ENCODE results near the gene MAPK6. TPM values are rescaled to one million over a fixed set of nuclear protein-coding genes. Genes with fewer than 3 reads are reported as not detected.
"Not testable (repeated sequence)": the region's sequence is repeated elsewhere in the genome, so short reads cannot be mapped to it uniquely, and the experiment has no call there.

Gene MAPK6
- polyA plus RNA-seq, 1 donor from 2014 or later: 140 TPM

GRCh38 chr15:52094811-52095584 lies 76.0 kb downstream of the MAPK6 start:
- TF ChIP-seq POLR2AphosphoS5 (IDR thresholded peaks at IDR 0.05) (no peak), RAD21 (conservative IDR thresholded peaks at IDR 0.05) (no peak), SMC3 (conservative IDR thresholded peaks at IDR 0.05; ENCODE audit: poor library complexity) (no peak), EZH2 (IDR thresholded peaks at IDR 0.05; ENCODE audit: borderline replicate concordance, insufficient read depth, low read length, poor library complexity, severe bottlenecking) (no peak), EP300 (conservative IDR thresholded peaks at IDR 0.05; ENCODE audit: poor library complexity, severe bottlenecking) (no peak)
- TF ChIP-seq, protein P1, sequence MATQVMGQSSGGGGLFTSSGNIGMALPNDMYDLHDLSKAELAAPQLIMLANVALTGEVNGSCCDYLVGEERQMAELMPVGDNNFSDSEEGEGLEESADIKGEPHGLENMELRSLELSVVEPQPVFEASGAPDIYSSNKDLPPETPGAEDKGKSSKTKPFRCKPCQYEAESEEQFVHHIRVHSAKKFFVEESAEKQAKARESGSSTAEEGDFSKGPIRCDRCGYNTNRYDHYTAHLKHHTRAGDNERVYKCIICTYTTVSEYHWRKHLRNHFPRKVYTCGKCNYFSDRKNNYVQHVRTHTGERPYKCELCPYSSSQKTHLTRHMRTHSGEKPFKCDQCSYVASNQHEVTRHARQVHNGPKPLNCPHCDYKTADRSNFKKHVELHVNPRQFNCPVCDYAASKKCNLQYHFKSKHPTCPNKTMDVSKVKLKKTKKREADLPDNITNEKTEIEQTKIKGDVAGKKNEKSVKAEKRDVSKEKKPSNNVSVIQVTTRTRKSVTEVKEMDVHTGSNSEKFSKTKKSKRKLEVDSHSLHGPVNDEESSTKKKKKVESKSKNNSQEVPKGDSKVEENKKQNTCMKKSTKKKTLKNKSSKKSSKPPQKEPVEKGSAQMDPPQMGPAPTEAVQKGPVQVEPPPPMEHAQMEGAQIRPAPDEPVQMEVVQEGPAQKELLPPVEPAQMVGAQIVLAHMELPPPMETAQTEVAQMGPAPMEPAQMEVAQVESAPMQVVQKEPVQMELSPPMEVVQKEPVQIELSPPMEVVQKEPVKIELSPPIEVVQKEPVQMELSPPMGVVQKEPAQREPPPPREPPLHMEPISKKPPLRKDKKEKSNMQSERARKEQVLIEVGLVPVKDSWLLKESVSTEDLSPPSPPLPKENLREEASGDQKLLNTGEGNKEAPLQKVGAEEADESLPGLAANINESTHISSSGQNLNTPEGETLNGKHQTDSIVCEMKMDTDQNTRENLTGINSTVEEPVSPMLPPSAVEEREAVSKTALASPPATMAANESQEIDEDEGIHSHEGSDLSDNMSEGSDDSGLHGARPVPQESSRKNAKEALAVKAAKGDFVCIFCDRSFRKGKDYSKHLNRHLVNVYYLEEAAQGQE (IDR thresholded peaks at IDR 0.05; ENCODE audit: borderline replicate concordance): no peak
- no peaks in the 10 kb centered on the region for H3K79me2 ChIP-seq (replicated peaks; ENCODE audit: insufficient read depth, low read length)
- H3K9me3 ChIP-seq (ENCODE audit: low read length): peaks cover 3% of the 10 kb centered on the region
- H3K27me3 ChIP-seq (ENCODE audit: insufficient read depth, low read depth, low read length): no peaks in the 10 kb centered on the region
- no peaks in the 10 kb centered on the region for H3F3A ChIP-seq (ENCODE audit: insufficient read depth, low read length, poor library complexity, severe bottlenecking)
- no peaks in the 10 kb centered on the region for H3K36me3 ChIP-seq (ENCODE audit: insufficient read depth, low read length)
- H3K9ac ChIP-seq (ENCODE audit: low read length): no peak overlapping the region
- H3K27ac ChIP-seq (ENCODE audit: low read length): no peak overlapping the region
- H4K20me1 ChIP-seq (ENCODE audit: insufficient read depth): no peaks in the 10 kb centered on the region
- H3K9me2 ChIP-seq (ENCODE audit: insufficient read depth, low read length): no peaks in the 10 kb centered on the region
- H3K4me3 ChIP-seq (ENCODE audit: low read length): no peak overlapping the region
- H3K4me2 ChIP-seq (ENCODE audit: low read length): no peak overlapping the region
- H2AFZ ChIP-seq (ENCODE audit: low read depth, low read length): no peak overlapping the region

GRCh38 chr15:52095597-52096262 lies 76.7 kb downstream of the MAPK6 start:
- Histone ChIP-seq H2AFZ (ENCODE audit: low read depth, low read length) (no peak overlapping the region), H3K4me3 (ENCODE audit: low read length) (no peak overlapping the region), H3K79me2 (replicated peaks; ENCODE audit: insufficient read depth, low read length) (no peaks in the 10 kb centered on the region), H3K27me3 (ENCODE audit: insufficient read depth, low read depth, low read length) (no peaks in the 10 kb centered on the region), H3K27ac (ENCODE audit: low read length) (no peak overlapping the region), H3K9me3 (ENCODE audit: low read length) (no peaks in the 10 kb centered on the region), H3K9ac (ENCODE audit: low read length) (no peak overlapping the region), H3K4me2 (ENCODE audit: low read length) (no peak overlapping the region), H3F3A (ENCODE audit: insufficient read depth, low read length, poor library complexity, severe bottlenecking) (no peaks in the 10 kb centered on the region), H4K20me1 (ENCODE audit: insufficient read depth) (no peaks in the 10 kb centered on the region), H3K36me3 (ENCODE audit: insufficient read depth, low read length) (no peaks in the 10 kb centered on the region), H3K9me2 (ENCODE audit: insufficient read depth, low read length) (no peaks in the 10 kb centered on the region)
- TF ChIP-seq, protein P1 (IDR thresholded peaks at IDR 0.05; ENCODE audit: borderline replicate concordance): no peak
- TF ChIP-seq, protein P2, sequence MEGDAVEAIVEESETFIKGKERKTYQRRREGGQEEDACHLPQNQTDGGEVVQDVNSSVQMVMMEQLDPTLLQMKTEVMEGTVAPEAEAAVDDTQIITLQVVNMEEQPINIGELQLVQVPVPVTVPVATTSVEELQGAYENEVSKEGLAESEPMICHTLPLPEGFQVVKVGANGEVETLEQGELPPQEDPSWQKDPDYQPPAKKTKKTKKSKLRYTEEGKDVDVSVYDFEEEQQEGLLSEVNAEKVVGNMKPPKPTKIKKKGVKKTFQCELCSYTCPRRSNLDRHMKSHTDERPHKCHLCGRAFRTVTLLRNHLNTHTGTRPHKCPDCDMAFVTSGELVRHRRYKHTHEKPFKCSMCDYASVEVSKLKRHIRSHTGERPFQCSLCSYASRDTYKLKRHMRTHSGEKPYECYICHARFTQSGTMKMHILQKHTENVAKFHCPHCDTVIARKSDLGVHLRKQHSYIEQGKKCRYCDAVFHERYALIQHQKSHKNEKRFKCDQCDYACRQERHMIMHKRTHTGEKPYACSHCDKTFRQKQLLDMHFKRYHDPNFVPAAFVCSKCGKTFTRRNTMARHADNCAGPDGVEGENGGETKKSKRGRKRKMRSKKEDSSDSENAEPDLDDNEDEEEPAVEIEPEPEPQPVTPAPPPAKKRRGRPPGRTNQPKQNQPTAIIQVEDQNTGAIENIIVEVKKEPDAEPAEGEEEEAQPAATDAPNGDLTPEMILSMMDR (IDR thresholded peaks at IDR 0.05; ENCODE audit: poor library complexity, severe bottlenecking): no peak
- TF ChIP-seq POLR2AphosphoS5 (IDR thresholded peaks at IDR 0.05) (no peak), EP300 (conservative IDR thresholded peaks at IDR 0.05; ENCODE audit: poor library complexity, severe bottlenecking) (no peak), MXI1 (conservative IDR thresholded peaks at IDR 0.05; ENCODE audit: poor library complexity, severe bottlenecking) (no peak), TAF1 (IDR thresholded peaks at IDR 0.05; ENCODE audit: low read depth) (no peak), EZH2 (IDR thresholded peaks at IDR 0.05; ENCODE audit: borderline replicate concordance, insufficient read depth, low read length, poor library complexity, severe bottlenecking) (no peak)

DNA sequence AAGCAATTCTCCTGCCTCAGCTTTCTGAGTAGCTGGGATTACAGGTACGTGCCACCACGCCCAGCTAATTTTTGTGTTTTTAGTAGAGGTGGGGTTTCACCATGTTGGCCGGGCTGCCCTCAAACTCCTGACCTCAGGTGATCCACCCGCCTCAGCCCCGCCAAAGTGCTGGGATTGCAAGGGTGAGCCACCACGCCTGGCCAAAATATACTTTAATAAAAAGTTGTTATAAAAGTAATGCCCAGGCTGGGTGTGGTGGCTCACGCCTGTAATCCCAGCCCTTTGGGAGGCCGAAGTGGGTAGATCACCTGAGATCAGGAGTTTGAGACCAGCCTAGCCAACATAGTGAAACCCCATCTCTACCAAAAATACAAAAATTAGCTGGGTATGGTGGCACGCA lies 77.5 kb downstream of the MAPK6 start:
- H4K20me1 ChIP-seq (ENCODE audit: insufficient read depth); H3K9me2 ChIP-seq (ENCODE audit: insufficient read depth, low read length); H3K79me2 ChIP-seq (replicated peaks; ENCODE audit: insufficient read depth, low read length); H3K9ac ChIP-seq (ENCODE audit: low read length); H2AFZ ChIP-seq (ENCODE audit: low read depth, low read length); H3K9me3 ChIP-seq (ENCODE audit: low read length); H3K27me3 ChIP-seq (ENCODE audit: insufficient read depth, low read depth, low read length); H3K4me3 ChIP-seq (ENCODE audit: low read length); H3K27ac ChIP-seq (ENCODE audit: low read length); H3K4me2 ChIP-seq (ENCODE audit: low read length); H3K36me3 ChIP-seq (ENCODE audit: insufficient read depth, low read length); H3F3A ChIP-seq (ENCODE audit: insufficient read depth, low read length, poor library complexity, severe bottlenecking): not testable (repeated sequence)

Measured in neural cell (in vitro differentiated cells).